AG04450 (cell line): ENCODE measurements around the gene ZNF638. TPM values are rescaled to one million over a fixed set of nuclear protein-coding genes. Genes with fewer than 3 reads are reported as not detected.
"Not testable (repeated sequence)": the region's sequence is repeated elsewhere in the genome, so short reads cannot be mapped to it uniquely, and the experiment has no call there.

ENCODE experiments used
- CTCF ChIA-PET: fragments of 300-600, 350-600 bp; formaldehyde crosslinking; extraction: SDS; loops from one replicate; lab custom pipeline; 2022; ENCODE audit warnings: antibody characterized with exemption, inconsistent platforms; lab: Charles Lee
- POLR2A ChIA-PET: fragments of 350-600 bp; formaldehyde crosslinking; extraction: SDS; loops from one replicate; lab custom pipeline; 2021; ENCODE audit warnings: antibody characterized with exemption, inconsistent platforms; lab: Yijun Ruan, JAX
- DNase-seq: peaks from one replicate; pipeline ENCODE4 v3.0.0-alpha.2; 2011; ENCODE audit warnings: low read depth, low spot score
- H3K27ac ChIP-seq: one replicate; pipeline ENCODE4 v1.5.1; 2012; ENCODE audit warnings: low read depth, low read length, control low read depth
- H3K27me3 ChIP-seq: one replicate; pipeline ENCODE4 v1.6.0; 2012; ENCODE audit warnings: low read length; ENCODE audit not compliant: control insufficient read depth, insufficient read depth
- H3K4me3 ChIP-seq: 2 replicates; pipeline ENCODE4 v1.5.1; 2011; ENCODE audit warnings: mild to moderate bottlenecking, low read depth, low read length, control low read depth
- H3K9me3 ChIP-seq: 2 replicates; pipeline ENCODE4 v1.5.1; 2012; ENCODE audit warnings: low read length; ENCODE audit not compliant: control insufficient read depth, insufficient read depth
- polyA plus RNA-seq: library from polyadenylated mRNA; depleted of rRNA; stranded (reverse); fragments of >200 nt; gene quantifications from 2 replicates; pipeline ENCODE4 v1.2.3, GENCODE V29; 2011
- TF ChIP-seq, protein P1 (sequence below): IDR thresholded peaks from 2 replicates; pipeline ENCODE4 v1.5.1; 2011; ENCODE audit warnings: low read depth, low read length, control low read depth, inconsistent platforms

The ZNF638 gene
- polyA plus RNA-seq, 1 experiment = 105 TPM

DNA sequence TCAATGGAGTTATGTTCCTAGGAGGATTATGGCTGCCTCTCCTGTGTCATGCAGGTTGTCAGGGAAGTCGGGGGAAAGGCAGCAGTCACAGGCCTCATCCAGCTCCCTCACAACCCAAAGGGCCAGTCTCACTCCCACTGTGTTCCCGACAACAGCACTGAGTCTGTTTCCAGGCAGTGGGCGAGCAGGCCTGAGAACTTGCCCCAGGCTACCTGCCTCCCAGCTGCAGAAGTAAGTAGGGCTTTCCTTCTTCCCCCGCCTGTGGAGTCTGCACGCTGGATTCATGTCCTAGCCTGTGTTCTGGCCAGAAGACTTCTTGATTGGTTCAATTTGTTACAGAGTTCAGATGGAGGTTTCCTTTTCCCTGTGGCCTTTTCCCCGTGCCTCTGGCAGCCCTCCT, 8.2 kb upstream of the ZNF638 start:
- POLR2A ChIA-PET = no interaction called here

DNA sequence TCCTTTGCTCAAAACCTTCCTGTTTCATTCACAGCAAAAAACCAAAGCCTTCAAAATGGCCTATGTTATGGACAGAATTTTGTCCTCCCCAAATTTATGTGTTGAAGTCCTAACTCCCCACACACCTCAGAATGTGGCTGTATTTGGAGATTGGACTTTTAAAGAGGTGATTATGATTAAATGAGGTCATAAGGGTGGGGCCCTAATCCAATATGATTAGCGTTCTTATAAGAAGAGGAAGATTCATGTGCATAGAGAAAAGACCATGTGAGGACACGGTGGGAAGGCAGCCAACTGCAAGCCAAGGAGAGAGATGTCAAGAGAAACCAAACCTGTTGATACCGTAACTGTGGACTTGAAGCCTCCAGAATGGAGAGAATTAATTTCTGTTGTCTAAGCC, 4.6 kb upstream of the ZNF638 start:
- TF ChIP-seq, protein P1, sequence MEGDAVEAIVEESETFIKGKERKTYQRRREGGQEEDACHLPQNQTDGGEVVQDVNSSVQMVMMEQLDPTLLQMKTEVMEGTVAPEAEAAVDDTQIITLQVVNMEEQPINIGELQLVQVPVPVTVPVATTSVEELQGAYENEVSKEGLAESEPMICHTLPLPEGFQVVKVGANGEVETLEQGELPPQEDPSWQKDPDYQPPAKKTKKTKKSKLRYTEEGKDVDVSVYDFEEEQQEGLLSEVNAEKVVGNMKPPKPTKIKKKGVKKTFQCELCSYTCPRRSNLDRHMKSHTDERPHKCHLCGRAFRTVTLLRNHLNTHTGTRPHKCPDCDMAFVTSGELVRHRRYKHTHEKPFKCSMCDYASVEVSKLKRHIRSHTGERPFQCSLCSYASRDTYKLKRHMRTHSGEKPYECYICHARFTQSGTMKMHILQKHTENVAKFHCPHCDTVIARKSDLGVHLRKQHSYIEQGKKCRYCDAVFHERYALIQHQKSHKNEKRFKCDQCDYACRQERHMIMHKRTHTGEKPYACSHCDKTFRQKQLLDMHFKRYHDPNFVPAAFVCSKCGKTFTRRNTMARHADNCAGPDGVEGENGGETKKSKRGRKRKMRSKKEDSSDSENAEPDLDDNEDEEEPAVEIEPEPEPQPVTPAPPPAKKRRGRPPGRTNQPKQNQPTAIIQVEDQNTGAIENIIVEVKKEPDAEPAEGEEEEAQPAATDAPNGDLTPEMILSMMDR = no peak
- DNase-seq = no peak
- POLR2A ChIA-PET = no interaction called here
- Histone ChIP-seq H3K27me3 (peaks cover 6% of the 10 kb centered on the region), H3K9me3 (no peaks in the 10 kb centered on the region; the same call in 1 of the 2 replicates), H3K4me3 (no peak overlapping the region), H3K27ac (no peak overlapping the region)
- CTCF ChIA-PET = no interaction called here

More for the DNA sequence above, 8.2 kb upstream of the ZNF638 start:
- Histone ChIP-seq H3K27me3 (peaks cover 6% of the 10 kb centered on the region), H3K4me3 (no peak overlapping the region), H3K9me3 (no peaks in the 10 kb centered on the region; the same call in 1 of the 2 replicates), H3K27ac (no peak overlapping the region)
- CTCF ChIA-PET = no interaction called here
- TF ChIP-seq, protein P1 = no peak
- no peak for DNase-seq

DNA sequence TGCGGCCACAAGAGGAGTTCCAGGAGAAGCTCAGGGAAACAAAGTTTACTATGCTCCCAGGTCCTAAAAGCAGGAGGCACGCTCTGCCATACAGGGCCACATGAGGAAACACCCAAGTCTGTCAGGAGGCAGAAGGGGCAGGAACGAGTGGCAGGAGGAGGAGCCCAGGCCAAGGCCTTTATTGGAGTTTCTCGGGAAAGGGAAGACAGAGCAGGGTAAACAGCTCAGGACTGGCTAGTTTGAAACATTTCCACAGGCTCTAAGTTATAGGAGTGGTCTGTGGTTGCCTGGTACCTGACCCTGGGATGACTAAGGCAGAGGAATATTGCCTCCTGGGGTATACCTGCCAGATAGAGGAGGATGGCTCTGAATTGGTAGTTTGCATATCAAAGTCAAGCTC, 3.7 kb upstream of the ZNF638 start:
- H3K27me3 ChIP-seq = peaks cover 6% of the 10 kb centered on the region
- TF ChIP-seq, protein P1 = no peak
- no peak overlapping the region for H3K4me3 ChIP-seq
- ChIA-PET POLR2A (no interaction called here), CTCF (interaction anchor here (7.1 kb wide), 1 partner anchor 28 kb away, joined by 95 read pairs; no protein-coding TSS in a partner anchor)
- DNase-seq = no peak
- H3K27ac ChIP-seq = no peak overlapping the region
- no peaks in the 10 kb centered on the region; the same call in 1 of the 2 replicates for H3K9me3 ChIP-seq

DNA sequence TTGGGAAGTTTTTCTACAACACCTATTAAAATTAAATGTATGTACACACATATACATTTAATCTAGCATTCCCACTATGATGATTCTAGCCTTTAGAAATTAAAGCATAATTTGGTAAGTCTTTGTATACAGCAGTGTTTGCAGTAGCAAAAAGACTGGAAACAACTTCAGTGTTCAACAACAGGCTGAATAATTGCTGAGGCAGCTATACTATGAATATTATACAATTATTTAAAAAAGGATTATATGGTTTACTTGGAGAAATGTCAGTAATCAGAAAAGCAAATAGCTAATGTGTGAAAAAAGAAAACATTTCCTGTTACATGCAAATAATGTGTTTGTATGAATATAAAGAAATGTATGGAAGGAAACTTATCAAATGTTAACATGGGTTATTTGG, 1.4 kb upstream of the ZNF638 start:
- POLR2A ChIA-PET = no interaction called here
- no peaks in the 10 kb centered on the region; the same call in 1 of the 2 replicates for H3K9me3 ChIP-seq
- DNase-seq = no peak
- CTCF ChIA-PET = interaction anchor here (0.7 to 7.1 kb wide), 12 partner anchors 9 to 199 kb away, joined by 3 to 95 read pairs (median 3); no protein-coding TSS in a partner anchor
- no peak overlapping the region for H3K4me3 ChIP-seq
- H3K27ac ChIP-seq = no peak overlapping the region
- H3K27me3 ChIP-seq = peaks cover 2% of the 10 kb centered on the region
- TF ChIP-seq, protein P1 = no peak

DNA sequence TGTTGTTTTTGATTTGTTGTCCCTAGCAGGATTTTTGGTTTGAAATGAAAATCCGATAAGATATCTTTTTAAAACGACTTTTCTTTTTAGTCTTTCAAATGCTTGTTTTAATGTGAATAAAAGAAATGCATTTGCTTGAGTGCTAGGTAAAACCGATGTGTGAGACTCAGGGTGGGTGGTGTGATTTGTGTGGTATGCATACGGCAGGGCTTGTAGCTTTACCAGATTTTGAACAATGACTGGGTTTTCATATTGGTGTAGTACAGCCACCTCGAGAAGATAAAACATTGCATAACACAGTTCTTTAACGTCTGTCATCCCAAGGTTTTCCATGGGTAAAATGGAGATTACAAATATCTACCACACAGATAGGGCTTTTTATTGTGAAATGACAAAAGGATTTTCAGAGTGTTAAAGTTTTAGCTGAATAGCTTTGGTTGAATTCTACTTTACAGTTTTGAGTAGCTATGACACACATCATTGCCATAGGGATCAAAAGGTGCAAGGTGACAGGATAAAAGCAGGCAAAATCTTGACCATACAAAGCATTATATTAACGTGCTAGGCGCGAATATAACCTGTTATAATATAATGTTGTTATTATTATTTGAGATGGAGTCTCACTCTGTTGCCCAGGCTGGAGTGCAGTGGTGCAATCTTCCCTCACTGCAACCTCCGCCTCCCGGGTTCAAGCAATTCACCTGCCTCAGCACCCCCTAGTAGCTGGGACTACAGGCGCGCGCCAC, 824 bp upstream of the ZNF638 start:
- no peak for DNase-seq
- POLR2A ChIA-PET = interaction anchor here (0.7 to 1.8 kb wide), 7 partner anchors 17 to 330 kb away, joined by 3 to 10 read pairs (median 4); partner anchors contain the start of gene NAGK
- CTCF ChIA-PET = interaction anchor here (0.7 to 7.1 kb wide), 17 partner anchors 9 to 200 kb away, joined by 3 to 95 read pairs (median 4); no protein-coding TSS in a partner anchor
- Histone ChIP-seq H3K9me3 (no peaks in the 10 kb centered on the region; the same call in 1 of the 2 replicates), H3K27ac (no peak overlapping the region), H3K4me3 (no peak overlapping the region), H3K27me3 (peaks cover 2% of the 10 kb centered on the region)
- TF ChIP-seq, protein P1 = no peak

DNA sequence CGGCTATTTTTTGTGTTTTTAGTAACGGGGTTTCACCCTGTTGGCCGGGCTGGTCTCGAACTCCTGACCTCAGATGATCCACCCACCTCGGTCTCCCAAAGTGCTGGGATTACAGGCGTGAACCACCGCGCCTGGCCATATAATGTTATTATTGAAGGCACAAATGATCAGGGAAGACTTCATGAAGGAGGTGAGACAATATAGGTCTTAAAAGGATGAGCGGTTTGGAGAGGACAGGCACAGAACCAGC, 326 bp upstream of the ZNF638 start:
- ChIA-PET CTCF (interaction anchor here (0.6 to 7.1 kb wide), 74 partner anchors 9 to 1734 kb away, joined by 3 to 95 read pairs (median 6); partner anchors contain the start of genes DYSF and NAGK), POLR2A (interaction anchor here (0.6 to 1.8 kb wide), 11 partner anchors 16 to 1942 kb away, joined by 3 to 10 read pairs (median 4); partner anchors contain the start of genes MCEE and NAGK)
- H3K27me3 ChIP-seq, H3K9me3 ChIP-seq, DNase-seq, H3K27ac ChIP-seq: not testable (repeated sequence)
- H3K4me3 ChIP-seq = peak overlapping the region; percentile 37; the same call in 1 of the 2 replicates
